Measurements from ENCODE around the gene CBR1.

Gene CBR1

DNA sequence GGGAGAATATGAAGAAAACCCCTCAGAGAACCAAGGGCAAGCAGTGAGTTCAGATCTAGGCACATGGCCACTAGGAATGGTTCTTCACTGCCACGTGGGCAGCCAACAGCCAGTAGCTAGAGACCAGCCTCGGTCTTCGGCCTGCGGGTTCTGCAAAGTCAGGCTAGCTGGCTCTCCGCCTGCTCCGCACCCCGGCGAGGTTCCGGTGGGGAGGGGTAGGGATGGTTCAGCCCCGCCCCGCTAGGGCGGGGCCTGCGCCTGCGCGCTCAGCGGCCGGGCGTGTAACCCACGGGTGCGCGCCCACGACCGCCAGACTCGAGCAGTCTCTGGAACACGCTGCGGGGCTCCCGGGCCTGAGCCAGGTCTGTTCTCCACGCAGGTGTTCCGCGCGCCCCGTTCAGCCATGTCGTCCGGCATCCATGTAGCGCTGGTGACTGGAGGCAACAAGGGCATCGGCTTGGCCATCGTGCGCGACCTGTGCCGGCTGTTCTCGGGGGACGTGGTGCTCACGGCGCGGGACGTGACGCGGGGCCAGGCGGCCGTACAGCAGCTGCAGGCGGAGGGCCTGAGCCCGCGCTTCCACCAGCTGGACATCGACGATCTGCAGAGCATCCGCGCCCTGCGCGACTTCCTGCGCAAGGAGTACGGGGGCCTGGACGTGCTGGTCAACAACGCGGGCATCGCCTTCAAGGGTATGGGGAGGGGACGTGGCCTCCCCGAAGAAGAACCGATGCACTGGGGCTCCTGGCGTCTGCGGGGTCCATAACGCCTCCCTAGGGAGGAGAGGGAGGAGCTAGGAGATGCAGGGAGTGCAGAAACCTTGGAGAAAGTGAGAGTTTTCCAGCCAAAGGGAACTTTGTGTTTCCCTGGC is at the start of gene CBR1:
Gene CBR1 (plus strand): TSS at position 312 of the 871 bp plus-strand sequence. CDS start 92 bp downstream, at position 404.
- peak; percentile 97 for DNase-seq (ENCODE audit: low read depth)

DNA sequence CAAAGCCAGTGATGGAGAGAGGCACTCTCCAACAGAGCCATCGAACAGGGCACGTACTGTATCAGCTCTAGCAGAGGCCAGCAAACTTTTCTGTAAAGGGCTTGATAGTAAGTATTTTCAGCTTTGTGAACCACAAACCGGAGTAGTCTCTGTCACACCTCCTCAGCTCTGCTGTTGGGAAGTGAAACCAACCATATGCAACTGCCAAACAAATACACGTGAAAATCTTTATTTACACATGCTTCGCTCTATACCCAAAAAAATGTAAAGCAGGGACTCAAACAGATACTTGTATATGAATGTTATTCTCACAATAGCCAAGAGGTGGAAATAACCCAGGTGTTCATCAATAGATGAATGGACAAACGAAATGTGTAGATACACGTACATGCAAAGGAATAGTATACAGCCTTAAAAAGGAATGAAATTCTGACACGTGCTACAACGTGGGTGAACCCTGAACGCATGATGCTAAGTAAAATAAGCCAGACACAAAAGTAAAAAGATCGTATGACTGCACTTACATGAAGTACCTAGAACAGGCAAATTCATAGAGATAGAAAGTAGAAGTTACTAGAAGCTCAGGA is 48.5 kb upstream of the CBR1 start:
- DNase-seq (ENCODE audit: low read depth), result no peak

DNA sequence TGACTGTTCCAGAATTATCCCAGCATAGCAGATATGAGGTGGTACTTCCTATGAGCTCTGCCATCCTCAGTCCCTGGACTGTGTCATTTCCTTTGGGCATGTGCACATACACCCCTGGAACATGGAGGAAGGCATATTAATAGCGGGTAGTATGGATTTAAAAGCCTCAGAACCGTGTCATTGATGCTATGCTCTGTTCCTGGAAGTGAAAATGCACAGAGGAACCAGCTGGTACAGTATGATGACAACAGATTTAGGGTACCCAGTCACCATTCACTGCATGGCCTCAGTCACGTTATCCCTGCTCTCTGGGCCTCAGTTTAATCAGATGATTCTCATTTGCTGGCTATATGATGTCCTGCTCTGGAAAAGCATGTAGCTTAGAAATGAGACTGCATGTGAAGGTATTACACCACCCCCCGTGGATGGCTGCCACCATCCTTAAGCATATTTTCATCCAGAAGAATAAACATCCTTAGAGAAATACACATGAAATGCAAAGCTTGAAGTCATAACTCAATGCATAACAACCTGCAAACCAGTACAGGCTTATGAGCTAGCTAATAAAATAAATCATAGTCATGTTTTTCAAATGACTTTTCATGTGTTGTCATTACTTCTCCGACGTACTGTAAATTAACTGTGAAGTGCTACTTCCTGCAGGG is 47.3 kb upstream of the CBR1 start:
- peak; percentile 34 for DNase-seq (ENCODE audit: low read depth)

DNA sequence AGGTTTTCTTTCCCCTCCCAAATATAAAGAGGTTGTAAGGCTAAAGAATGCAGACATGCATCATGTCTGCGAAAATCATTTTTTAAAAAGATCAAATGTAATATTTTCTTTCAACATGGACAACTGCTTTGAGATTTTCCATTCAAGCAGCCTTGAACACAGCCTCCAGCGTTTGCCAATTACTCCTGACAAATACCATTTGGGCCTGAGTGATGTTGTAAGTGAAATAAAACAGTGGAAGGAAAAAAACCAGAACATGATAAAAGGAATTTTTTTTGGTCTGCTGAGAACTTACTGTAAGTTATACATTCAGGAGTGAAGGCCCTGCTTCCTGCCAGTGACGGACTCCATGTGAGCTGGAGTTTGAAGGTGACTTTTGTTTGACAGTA is 46.7 kb upstream of the CBR1 start:
- no peak for DNase-seq (ENCODE audit: low read depth)

DNA sequence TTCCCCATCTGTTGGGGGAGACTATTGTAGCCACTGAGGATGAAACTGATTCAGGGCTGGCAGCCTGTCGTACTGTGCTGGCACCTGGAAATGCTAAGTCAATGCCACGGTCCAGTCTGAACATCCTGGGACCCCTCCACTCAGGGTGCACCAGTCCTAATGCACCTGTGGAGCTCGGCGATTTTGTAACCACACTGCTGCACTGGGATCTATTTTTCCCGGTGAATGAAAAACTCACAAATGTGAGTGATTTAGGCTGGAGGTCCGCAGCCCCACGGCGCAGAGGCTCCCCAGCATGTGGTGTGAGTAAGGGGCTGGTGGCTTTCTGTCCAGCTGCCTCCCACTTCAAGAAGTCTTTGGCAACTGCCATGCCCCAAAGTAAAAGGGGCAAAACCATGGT is 45.0 kb upstream of the CBR1 start:
- DNase-seq (ENCODE audit: low read depth), result no peak

DNA sequence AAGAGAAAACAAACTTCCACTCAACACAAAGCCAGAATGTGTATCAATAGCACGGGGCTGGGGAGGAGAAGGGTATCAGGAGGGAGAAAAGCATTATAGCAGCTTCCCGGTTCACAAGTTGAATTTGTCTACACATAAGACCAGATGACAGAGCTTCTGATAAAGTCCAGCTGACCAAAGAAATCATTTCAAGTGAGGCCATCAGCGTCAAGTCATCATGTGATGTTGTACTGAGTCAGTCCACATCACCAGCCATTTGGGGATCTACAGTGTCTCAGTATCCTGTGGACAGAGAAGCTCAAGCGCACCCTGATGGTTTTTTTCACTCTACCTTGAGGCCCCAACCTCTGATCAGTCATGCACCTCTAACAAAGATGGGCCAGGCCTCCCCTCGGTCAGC is 42.5 kb upstream of the CBR1 start:
- no peak for DNase-seq (ENCODE audit: low read depth)

DNA sequence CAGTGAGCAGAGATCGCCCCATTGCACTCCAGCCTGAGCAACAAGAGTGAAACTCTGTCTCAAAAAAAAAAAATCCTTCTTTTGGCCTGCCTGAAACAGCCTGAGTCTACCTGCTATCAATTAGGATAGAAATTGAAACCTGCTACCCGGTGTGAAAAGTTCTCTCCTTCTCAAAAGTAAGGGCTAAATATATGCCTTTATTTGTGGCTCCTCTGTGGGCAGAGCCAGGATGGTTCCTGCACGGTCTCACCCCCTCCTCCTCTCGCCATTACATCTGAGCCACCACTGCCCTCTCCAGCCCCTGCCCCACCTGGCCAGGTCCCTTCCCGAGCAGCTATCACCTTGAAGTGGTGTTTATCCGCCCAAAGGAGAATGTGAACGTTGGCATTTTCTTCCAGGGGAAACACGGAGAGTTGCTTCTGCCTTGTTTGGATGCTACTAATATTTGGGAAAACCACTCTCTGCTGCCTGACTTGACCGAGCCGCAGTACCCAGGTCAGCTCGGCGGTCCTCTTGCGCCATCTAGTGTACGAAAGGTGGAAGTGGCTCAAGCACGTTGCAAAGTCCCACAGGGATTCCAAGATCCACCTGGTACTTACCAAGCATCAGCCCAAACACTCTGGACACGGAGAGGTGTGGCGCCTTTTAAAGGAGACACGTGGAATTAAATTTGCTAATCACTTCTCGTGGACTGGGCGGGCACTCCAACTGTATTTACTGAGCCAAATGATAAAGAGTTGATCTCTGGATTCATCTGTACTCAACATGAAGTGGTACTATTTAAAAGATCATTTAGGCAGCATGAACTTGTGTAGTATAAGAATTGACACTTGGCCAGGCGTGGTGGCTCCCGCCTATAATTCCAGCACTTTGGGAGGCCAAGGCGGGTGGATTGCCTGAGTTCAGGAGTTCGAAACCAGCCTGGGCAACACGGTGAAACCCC is 41.4 kb upstream of the CBR1 start:
- peak; percentile 66 for DNase-seq (ENCODE audit: low read depth)

DNA sequence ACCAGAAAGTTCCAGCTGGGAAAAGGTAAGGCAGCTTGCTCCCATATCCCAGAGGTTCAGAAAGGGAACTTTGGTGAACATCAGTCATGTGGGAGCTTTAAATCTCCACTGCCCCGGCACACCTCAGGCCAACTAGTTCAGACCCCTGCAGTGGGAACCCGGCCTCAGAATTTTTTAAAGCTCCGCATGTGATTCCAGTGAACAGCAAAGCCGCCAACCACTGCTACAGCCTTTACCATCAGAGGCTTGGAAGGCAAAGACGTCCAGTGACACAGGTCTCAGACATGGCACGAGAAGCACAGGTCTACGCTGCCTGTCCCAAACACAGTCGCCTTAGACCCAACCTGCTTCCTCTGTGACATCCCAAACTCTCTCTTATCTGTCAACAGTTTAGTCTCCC is 40.5 kb upstream of the CBR1 start:
- no peak for DNase-seq (ENCODE audit: low read depth)

DNA sequence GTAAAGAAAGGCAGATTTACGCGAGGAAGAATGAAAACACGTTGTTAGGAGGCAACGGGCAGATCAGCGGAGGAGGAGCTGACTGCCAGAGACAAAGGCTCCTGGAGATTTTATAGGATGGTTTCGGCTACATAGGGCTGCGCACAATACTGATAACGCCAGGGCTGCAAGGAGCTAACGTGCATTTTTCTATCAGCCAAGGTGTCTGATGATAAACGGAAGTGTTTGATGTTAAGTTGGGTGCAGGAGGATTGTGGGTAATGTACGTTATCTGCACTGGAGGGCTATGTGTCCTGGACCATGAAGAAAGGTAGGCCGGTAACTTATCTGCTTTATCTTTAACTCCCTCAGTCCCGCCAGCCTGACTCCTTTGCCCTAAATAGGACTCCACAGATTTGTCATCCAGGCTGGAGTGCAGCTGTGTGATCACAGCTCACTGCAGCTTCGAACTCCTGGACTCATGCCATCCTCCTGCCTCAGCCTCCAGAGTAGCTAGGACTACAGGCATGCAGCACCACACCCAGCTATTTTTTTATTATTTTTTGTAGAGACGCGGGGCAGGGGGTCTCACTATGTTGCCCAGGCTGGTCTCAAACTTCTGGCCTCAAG is 39.1 kb upstream of the CBR1 start:
- DNase-seq (ENCODE audit: low read depth), result no peak

DNA sequence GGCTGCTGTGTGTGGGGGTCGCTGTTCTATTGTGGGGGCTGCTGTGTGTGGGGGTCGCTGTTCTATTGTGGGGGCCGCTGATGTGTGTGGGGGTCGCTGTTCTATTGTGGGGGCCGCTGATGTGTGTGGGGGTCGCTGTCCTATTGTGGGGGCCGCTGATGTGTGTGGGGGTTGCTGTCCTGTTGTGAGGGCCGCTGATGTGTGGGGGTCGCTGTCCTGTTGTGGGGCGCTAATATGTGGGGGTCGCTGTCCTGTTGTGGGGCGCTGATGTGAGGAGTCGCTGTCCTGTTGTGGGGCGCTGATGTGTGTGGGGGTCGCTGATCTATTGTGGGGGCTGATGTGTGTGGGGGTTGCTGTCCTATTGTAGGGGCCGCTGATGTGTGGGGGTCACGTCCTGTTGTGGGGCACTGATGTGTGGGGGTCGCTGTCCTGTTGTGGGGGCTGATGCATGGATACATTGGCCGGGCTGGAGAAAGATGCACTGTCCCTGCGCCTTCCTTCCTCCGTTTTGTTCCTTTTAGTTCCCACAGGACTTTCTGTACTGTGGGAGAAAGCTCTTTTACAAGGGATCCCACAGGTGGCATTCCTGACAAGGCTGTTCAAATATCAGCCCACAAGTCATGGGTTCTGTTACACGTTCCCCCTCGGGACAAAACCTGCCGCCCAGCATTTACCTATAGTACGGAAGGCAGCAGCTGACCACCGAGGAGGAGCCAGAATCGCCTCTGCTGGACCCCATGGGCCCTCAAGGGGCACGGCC is 37.0 kb upstream of the CBR1 start:
- no peak for DNase-seq (ENCODE audit: low read depth)

DNA sequence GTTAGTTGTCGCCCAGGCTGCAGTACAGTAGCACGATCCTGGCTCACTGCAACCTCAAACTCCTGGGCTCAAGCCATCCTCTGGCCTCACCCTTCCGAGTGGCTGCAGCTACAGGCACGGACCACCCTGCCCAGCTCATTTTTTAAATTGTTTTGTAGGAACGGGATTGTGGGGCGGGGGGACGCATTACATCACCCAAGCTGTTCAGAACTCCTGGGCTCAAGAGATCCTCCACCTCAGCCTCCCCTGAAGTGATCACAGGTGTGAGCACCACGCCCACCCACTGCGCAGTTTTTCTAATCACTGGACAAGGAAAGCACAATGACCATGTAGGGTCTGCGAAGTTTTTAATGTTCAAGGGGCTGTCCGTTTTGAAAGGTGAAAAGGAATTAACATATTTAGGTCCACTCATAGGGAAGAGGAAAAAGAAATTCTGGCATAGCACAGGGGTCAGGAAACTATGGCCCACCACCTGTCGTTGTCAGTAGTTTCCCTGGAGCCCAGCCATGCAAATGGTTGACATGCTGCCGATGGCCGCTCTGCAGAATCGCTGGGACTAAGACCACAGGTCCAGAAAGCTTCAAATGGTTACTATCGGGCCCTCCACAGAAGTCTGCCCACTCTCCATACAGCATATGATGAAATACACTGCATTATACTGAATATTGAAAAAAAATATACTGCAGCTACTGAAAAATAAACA is 35.5 kb upstream of the CBR1 start:
- no peak for DNase-seq (ENCODE audit: low read depth)

DNA sequence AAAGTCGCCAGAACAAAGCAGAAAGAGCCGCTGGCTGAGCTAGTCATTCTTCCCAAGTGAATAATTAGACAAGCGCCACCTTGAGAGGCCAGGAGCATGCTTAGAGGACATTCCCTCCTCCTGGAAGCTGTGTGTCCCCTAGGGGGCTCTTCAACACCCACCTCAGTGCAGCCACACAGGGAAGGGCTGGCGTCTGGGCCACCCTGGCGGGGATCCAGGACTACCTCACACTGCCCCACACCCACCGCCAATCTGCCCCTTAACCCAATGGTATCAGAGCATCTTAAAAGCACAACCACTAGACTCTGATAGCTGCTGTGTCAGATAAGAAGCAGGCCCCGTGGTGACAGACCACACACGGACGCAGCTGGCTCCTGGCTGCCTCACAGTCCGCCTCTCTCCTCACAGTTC is 34.4 kb upstream of the CBR1 start:
- no peak for DNase-seq (ENCODE audit: low read depth)

DNA sequence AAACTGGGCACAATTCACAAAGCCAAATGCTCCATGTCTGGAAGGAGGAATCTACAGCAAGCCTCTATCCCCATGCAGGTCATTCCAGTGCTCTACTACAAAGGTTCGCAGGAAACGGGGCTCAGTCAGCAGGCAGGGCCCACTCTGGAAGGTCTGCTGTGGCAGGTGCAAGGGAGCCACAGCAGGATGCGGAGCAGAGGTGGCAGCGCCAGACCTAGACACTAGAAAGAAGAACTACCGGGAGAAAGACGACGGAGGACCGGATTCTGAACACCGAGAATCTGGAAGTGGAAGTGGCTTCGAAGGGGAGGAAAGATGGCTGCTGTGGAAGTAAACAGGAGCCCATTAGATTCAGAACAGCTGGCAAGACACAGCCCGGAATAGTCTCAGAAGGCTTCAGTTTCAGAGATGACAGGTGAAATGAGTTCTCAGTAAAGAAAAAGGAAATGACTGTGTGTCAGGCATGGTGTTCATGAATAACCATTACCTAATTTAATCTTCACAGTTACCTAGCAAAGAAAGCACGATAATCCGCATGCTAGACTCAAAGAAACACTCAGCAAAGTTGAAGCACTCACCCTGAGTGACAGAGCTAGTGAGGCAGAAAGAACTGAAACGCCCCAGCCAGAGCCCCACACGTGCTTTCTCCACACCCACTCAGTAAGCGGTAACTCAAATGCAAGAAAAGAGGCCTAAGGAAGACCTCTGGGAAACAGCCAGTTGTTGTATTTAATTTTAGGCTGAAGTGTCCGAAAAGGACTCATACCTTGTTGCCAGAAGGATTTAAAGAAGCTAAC is 30.9 kb upstream of the CBR1 start:
- no peak for DNase-seq (ENCODE audit: low read depth)

DNA sequence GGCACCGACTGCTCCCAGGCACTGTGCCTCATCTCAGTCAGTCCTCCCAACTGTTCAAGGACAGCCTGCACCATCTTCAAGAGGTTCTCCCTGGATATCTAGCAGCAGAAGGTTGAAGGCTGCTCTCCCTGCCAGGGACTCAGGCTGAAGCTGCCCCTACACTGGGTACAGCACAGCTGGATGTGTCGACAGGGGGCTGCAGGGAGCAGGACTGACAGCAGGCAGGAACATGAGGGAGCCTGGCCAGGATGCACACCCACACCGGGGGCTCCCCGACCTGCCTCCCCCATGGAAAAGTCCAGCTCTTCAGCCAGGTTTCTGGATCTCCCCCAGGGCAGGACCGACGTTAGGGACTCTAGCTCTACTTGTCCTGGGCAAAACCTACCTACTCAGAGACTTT is 30.0 kb upstream of the CBR1 start:
- DNase-seq (ENCODE audit: low read depth), result no peak

DNA sequence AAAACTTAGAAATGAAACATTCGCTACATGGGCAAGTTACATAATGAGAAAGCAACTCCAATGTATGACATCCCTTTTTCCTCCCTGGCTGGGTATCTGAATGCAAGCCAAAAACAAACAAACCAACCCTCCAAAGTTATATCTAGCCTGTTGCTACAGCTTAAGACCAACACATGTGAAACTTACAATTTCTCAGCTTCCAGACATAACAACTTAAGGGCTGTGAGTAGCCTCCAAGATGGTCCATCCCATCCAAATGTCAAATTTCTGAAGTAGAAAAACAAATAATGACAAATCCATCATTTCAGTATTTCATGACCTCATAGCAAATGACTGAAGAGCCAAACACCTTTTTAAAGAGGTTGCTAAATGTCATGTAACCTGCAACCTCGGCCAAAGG is 29.4 kb upstream of the CBR1 start:
- no peak for DNase-seq (ENCODE audit: low read depth)

DNA sequence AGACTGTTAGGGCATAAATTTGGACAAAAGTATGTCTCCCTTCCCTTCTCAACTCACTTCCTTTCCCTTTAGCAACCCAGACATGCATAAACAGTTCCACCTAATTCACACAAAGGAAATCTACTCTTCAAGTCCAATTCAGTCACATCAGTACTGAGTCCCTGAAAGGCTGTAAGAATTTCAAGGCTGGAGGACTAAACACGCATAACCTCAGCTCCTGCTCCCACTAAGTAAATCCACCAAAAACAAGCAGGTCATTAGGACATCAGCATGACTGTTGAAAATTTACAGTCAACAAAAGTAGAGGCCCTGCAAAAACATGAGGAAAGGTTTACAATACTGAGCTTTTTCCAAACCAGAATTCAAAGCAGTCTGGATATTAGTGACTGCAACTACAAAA is 27.9 kb upstream of the CBR1 start:
- no peak for DNase-seq (ENCODE audit: low read depth)

DNA sequence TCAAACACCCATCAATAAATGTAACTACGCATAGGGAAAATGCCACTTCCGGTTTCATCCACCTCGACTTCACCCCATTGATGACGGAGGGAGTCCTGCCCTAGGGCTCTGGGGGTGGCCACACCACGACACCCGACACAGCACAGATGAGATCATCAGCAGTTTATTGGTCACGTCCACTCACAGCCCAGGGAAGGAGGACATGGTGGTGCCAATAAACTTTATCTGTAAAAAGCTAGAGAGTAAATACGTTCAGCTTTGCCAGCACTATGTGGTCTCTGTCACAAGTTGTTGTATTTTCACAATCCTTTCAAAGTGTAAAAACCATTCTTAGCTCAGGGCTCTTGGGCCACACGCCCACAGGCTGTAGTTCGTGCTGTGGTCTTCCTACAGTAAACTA is 25.8 kb upstream of the CBR1 start:
- no peak for DNase-seq (ENCODE audit: low read depth)

DNA sequence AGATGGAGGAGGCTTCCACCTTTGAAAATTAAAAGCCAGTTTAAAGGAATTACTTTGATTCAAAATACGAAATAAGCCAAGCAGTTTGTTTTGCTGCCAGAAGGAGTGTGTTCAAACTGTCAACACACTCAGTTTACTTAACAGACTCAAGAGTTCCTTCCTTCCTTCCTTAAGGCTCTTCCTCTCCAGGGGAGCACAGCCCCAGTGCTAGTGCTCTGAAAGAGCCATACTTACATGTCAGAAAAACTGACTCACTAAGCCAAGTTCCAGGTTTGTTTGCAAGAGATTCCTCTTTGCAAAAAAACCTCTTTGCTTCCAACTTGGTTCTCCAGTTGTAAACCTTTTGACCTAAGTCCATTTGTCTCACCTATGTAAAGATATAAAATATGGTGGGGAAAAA is 23.8 kb upstream of the CBR1 start:
- no peak for DNase-seq (ENCODE audit: low read depth)

DNA sequence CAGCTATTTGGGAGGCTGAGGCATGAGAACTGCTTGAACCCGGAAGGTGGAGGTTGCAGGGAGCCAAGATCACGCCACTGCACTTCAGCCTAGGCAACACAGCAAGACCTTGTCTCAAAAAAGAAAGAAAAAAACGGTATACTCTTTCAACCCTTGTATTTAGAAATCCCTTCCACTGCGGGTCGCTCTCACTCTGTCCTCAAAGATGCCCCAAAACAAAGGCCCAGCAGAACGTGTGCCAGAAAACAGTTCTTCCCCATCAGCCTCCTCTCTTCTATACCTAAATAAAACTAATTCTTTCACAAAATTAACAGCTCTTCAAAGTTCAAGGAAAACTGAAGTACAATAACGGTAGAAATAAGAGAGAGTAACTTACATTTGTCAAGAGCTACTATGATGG is 22.7 kb upstream of the CBR1 start:
- no peak for DNase-seq (ENCODE audit: low read depth)

DNA sequence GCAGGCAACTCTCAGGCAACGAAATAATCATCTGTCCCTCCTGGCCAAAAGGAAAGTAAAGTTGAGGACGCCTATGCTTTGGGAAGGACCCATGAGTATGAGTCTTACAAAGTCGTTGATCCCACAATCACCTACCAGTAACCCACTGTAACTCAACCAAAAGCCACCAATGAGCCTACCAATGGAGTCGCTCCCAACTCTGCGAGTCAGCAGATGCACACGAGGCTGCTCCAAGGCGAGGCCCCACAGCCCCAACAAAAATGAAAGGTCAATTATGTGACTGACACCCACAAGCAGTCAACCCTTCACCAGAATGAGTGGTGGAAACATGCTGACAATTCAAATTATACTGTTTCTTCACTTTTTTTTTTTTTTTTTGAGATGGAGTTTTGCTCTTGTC is 21.5 kb upstream of the CBR1 start:
- no peak for DNase-seq (ENCODE audit: low read depth)

All from fibroblast of gingiva (primary cell).